HepG2 (cell line): Measurements from ENCODE around the gene C1D. TPM values are rescaled to one million over a fixed set of nuclear protein-coding genes. Genes with fewer than 3 reads are reported as not detected.

Experiments used
- ATAC-seq: fragments of 200-7000 bp; cut with Tn5 transposase; 3 replicates; pipeline ENCODE4 v1.9.1; 2020; ENCODE audit warnings: mild to moderate bottlenecking, moderate library complexity
- BruUV-seq: library from RNA; stranded (reverse); fragments of 400-500 nt; replicated peaks from 2 replicates; lab custom pipeline; 2021; lab: Mats Ljungman, UMichigan
- CTCF ChIA-PET: fragments of 300-600 bp; formaldehyde crosslinking; extraction: SDS; loops from one replicate; lab custom pipeline; 2021; ENCODE audit warnings: low total read pairs, inconsistent platforms, low intra/inter-chr PET ratio; lab: Yijun Ruan, JAX
- POLR2A ChIA-PET: fragments of 350-600 bp; sonication (Branson Sonifier 250); formaldehyde crosslinking; loops from one replicate; lab custom pipeline; 2020; ENCODE audit warnings: antibody characterized with exemption, inconsistent platforms; lab: Yijun Ruan, JAX
- DNase-seq: peaks from one replicate; pipeline ENCODE4 v3.0.0-alpha.2; 2015; ENCODE audit warnings: low spot score
- FAIRE-seq: peaks from 3 replicates; lab custom pipeline; 2011; peaks lifted over from hg19 to GRCh38; lab: Jason Lieb, UNC
- H2AFZ ChIP-seq: one replicate; pipeline ENCODE4 v1.6.1; 2011; ENCODE audit warnings: low read length, inconsistent platforms
- H3K27ac ChIP-seq: fragments of 300-600 bp; 3 replicates; pipeline ENCODE4 v1.8.0; 2011; ENCODE audit warnings: mixed run types, mild to moderate bottlenecking, mixed read lengths, low read length, inconsistent platforms; ENCODE audit not compliant: insufficient read depth; ENCODE audit errors: extremely low read length
- H3K27me3 ChIP-seq, 2 experiments: fragments of 200-600 bp in 1 of 2; 2 replicates in 1 of 2; 3 replicates in 1 of 2; pipeline versions ENCODE4 v1.6.0 to v1.8.0; 2011; ENCODE audit warnings: low read length in 2 of 2, mild to moderate bottlenecking in 2 of 2, moderate library complexity in 2 of 2, inconsistent platforms in 1 of 2; ENCODE audit not compliant: insufficient read depth in 2 of 2, control insufficient read depth in 1 of 2
- H3K36me3 ChIP-seq, 2 experiments: fragments of 200-600 bp in 1 of 2; replicated peaks in 1 of 2; 2 replicates in 1 of 2; 3 replicates in 1 of 2; pipeline versions ENCODE4 v1.5.1 to v1.8.0; 2011; ENCODE audit warnings: low read length in 2 of 2, inconsistent platforms in 1 of 2; ENCODE audit not compliant: insufficient read depth in 2 of 2, control insufficient read depth in 1 of 2
- H3K4me1 ChIP-seq: 2 replicates; pipeline ENCODE4 v1.5.1; 2012; ENCODE audit warnings: low read length, inconsistent platforms; ENCODE audit not compliant: insufficient read depth
- H3K4me2 ChIP-seq: 2 replicates; pipeline ENCODE4 v1.6.0; 2011; ENCODE audit warnings: low read depth, low read length, inconsistent platforms
- H3K4me3 ChIP-seq, 3 experiments: fragments of 200-600 bp in 1 of 3; sonication (generic), shearing (Covaris generic) in 1 of 3; replicated peaks in 1 of 3; 2 replicates each; pipeline ENCODE4 v1.5.1; 2011 to 2016; ENCODE audit warnings: low read length in 3 of 3, inconsistent platforms in 2 of 3, low read depth in 2 of 3, mild to moderate bottlenecking in 2 of 3, control low read depth in 1 of 3, mixed read lengths in 1 of 3; ENCODE audit not compliant: insufficient read depth in 1 of 3
- H3K79me2 ChIP-seq: one replicate; pipeline ENCODE4 v1.6.1; 2011; ENCODE audit warnings: low read length, inconsistent platforms; ENCODE audit not compliant: insufficient read depth
- H3K9ac ChIP-seq: 2 replicates; pipeline ENCODE4 v1.6.0; 2011; ENCODE audit warnings: mild to moderate bottlenecking, low read depth, low read length, inconsistent platforms; ENCODE audit not compliant: insufficient read depth
- H3K9me3 ChIP-seq: 2 replicates; pipeline ENCODE4 v1.5.1; 2012; ENCODE audit warnings: mild to moderate bottlenecking, low read length
- H4K20me1 ChIP-seq: 2 replicates; pipeline ENCODE4 v1.6.0; 2011; ENCODE audit warnings: inconsistent platforms, mild to moderate bottlenecking, low read length, moderate library complexity; ENCODE audit not compliant: insufficient read depth
- ADNP ChIP-seq: sonication (generic); formaldehyde crosslinking; IDR thresholded peaks from 2 replicates; pipeline ENCODE4 v1.4.0; 2020; ENCODE audit warnings: missing genetic modification reagents
- ATF7 ChIP-seq, 2 experiments: fragments of 450-650 bp in 1 of 2; sonication (generic) in 1 of 2; formaldehyde crosslinking in 1 of 2; IDR thresholded peaks; 2 replicates each; pipeline versions ENCODE4 v1.4.0 to v1.6.1; 2016 to 2020; ENCODE audit warnings: antibody characterized with exemption in 1 of 2, mild to moderate bottlenecking in 1 of 2, missing genetic modification reagents in 1 of 2
- CAMTA2 ChIP-seq: sonication (generic); formaldehyde crosslinking; IDR thresholded peaks from 2 replicates; pipeline ENCODE4 v1.4.0; 2020; ENCODE audit warnings: mild to moderate bottlenecking, missing genetic modification reagents, borderline replicate concordance
- FOXK1 ChIP-seq: sonication (generic); formaldehyde crosslinking; IDR thresholded peaks from 2 replicates; pipeline ENCODE4 v1.4.0; 2020; ENCODE audit warnings: low read depth, missing genetic modification reagents, borderline replicate concordance
- HINFP ChIP-seq: sonication (generic); formaldehyde crosslinking; IDR thresholded peaks from 2 replicates; pipeline ENCODE4 v1.4.0; 2020; ENCODE audit warnings: low read depth, mild to moderate bottlenecking, missing genetic modification reagents
- ISL2 ChIP-seq: sonication (generic); formaldehyde crosslinking; IDR thresholded peaks from 2 replicates; pipeline ENCODE4 v1.5.0; 2020; ENCODE audit warnings: missing genetic modification reagents
- MAZ ChIP-seq, 2 experiments: sonication (generic) in 1 of 2; formaldehyde crosslinking in 1 of 2; IDR thresholded peaks; 2 replicates each; pipeline versions ENCODE4 v1.5.0 to v1.6.1; 2012 to 2020; ENCODE audit warnings: low read depth in 2 of 2, mild to moderate bottlenecking in 2 of 2, borderline replicate concordance in 1 of 2, improper control_type of control experiment in 1 of 2, low read length in 1 of 2, missing genetic modification reagents in 1 of 2, moderate library complexity in 1 of 2
- RARG ChIP-seq: sonication (generic); formaldehyde crosslinking; IDR thresholded peaks from 2 replicates; pipeline ENCODE4 v1.4.0; 2020; ENCODE audit warnings: low read depth, mild to moderate bottlenecking, missing genetic modification reagents
- RNF219 ChIP-seq: sonication (generic); formaldehyde crosslinking; IDR thresholded peaks from 2 replicates; pipeline ENCODE4 v1.5.0; 2020; ENCODE audit warnings: mild to moderate bottlenecking, missing genetic modification reagents
- SMC3 ChIP-seq: IDR thresholded peaks from 2 replicates; pipeline ENCODE4 v1.6.1; 2011; ENCODE audit warnings: low read length, improper control_type of control experiment
- TEAD2 ChIP-seq: sonication (generic); formaldehyde crosslinking; IDR thresholded peaks from 2 replicates; pipeline ENCODE4 v1.9.0; 2021; ENCODE audit warnings: missing genetic modification reagents
- TRIM24 ChIP-seq: sonication (generic); formaldehyde crosslinking; IDR thresholded peaks from 2 replicates; pipeline ENCODE4 v1.8.0; 2022; ENCODE audit warnings: mild to moderate bottlenecking, missing genetic modification reagents
- U2AF1 ChIP-seq: fragments of 200-400 bp; formaldehyde crosslinking; optimal IDR thresholded peaks from 2 replicates; pipeline ENCODE3; 2017; ENCODE audit warnings: mild to moderate bottlenecking, low read depth, low read length
- ZBTB14 ChIP-seq: sonication (generic); formaldehyde crosslinking; IDR thresholded peaks from 2 replicates; pipeline ENCODE4 v1.4.0; 2020; ENCODE audit warnings: missing genetic modification reagents
- ZNF512 ChIP-seq: sonication (generic); formaldehyde crosslinking; IDR thresholded peaks from 2 replicates; pipeline ENCODE4 v1.4.0; 2020; ENCODE audit warnings: mild to moderate bottlenecking, missing genetic modification reagents
- ZNF513 ChIP-seq: sonication (generic); formaldehyde crosslinking; conservative IDR thresholded peaks from 2 replicates; pipeline ENCODE4 v1.5.0; 2020; ENCODE audit warnings: missing genetic modification reagents
- ZNF577 ChIP-seq: sonication (generic); formaldehyde crosslinking; IDR thresholded peaks from 2 replicates; pipeline ENCODE4 v1.4.0; 2020; ENCODE audit warnings: mild to moderate bottlenecking, low read depth, missing genetic modification reagents, borderline replicate concordance
- WGBS: methylation state at CpG from one replicate; pipeline ENCODE4 v1.1.6; 2017; ENCODE audit warnings: low lambda C conversion rate; 5-methylcytosine and 5-hydroxymethylcytosine counted together
- in situ Hi-C: cut with HindIII; loops from 2 replicates; pipeline ENCODE4 v1.10.0; 2017; ENCODE audit warnings: low pct_unique_long_range_greater_than_20kb; ENCODE audit not compliant: extremely low pct_ligation_motif_present
- intact Hi-C: fragments of 100-400 bp; cut with micrococcal nuclease; formaldehyde crosslinking; loops from one replicate; pipeline ENCODE4 v1.10.0; 2022; ENCODE audit not compliant: unreplicated experiment
- polyA plus RNA-seq, 8 experiments: library from polyadenylated mRNA; depleted of rRNA in 3 of 8; stranded (reverse) in 7 of 8; unstranded in 1 of 8; fragments of >200 nt; fragmentation: Illumina TruSeq in 4 of 8; extraction: Trizol in 4 of 8; gene quantifications; 2 replicates each; pipeline versions ENCODE4 v1.2.1 to v1.2.3, GENCODE V29; 2011 to 2016; ENCODE audit warnings: low read depth in 4 of 8, missing spikeins in 1 of 8, mixed read lengths in 1 of 8; ENCODE audit not compliant: insufficient read depth in 1 of 8
- total RNA-seq, 5 experiments: library from RNA; depleted of rRNA; stranded (reverse); fragments of >200 nt; fragmentation: Illumina TruSeq; extraction: Trizol; gene quantifications; 2 replicates each; pipeline ENCODE4 v1.2.3, GENCODE V29; 2016; ENCODE audit warnings: low read depth in 1 of 5

Gene C1D
- total and polyA plus RNA-seq, 2 of the 13 experiments (the other 11 are each of a cell fraction or from before 2014, with no cell fraction given): 38.1 to 43.5 TPM

- Histone ChIP-seq H3K27ac (no peak overlapping the region), H3K79me2 (no peaks in the 10 kb centered on the region), H3K36me3 (no peaks in the 10 kb centered on the region), H3K27me3 (no peaks in the 10 kb centered on the region), H3K9ac (no peak overlapping the region), H3K4me2 (no peak overlapping the region), H2AFZ (no peak overlapping the region), H4K20me1 (no peaks in the 10 kb centered on the region), H3K4me3 (no peak overlapping the region), H3K4me1 (no peaks in the 10 kb centered on the region), H3K9me3 (no peaks in the 10 kb centered on the region)
- no peak for FAIRE-seq
- in situ Hi-C loops (no loop called here), intact Hi-C loops (no loop called here)
- WGBS: 48% methylated on average over 1 of the region's 1 CpG
- no peak for DNase-seq
- no peak for ATAC-seq
- no TSS peak for BruUV-seq
- CTCF ChIA-PET: no interaction called here
- POLR2A ChIA-PET: no interaction called here
- TF ChIP-seq RARG (no peak), HINFP (CRISPR knock-in tag) (no peak), ZNF512 (CRISPR knock-in tag) (no peak), ZNF577 (CRISPR knock-in tag) (no peak), RNF219 (no peak), U2AF1 (no peak), TRIM24 (no peak), TEAD2 (CRISPR knock-in tag) (no peak), ISL2 (CRISPR knock-in tag) (no peak), ADNP (CRISPR knock-in tag) (no peak), SMC3 (no peak), CAMTA2 (no peak), ZNF513 (no peak), ATF7 (IDR thresholded peaks at IDR 0.05) (no peak), ATF7 (CRISPR knock-in tag; IDR thresholded peaks at IDR 0.05) (no peak), MAZ (IDR thresholded peaks at IDR 0.05; ENCODE audit: borderline replicate concordance, low read depth, low read length) (no peak), MAZ (CRISPR knock-in tag; IDR thresholded peaks at IDR 0.05; ENCODE audit: low read depth) (no peak), ZBTB14 (CRISPR knock-in tag) (no peak), FOXK1 (CRISPR knock-in tag) (no peak)
These were observed 20.5 kb upstream of the C1D start for GRCh38 chr2:68083346-68083745.
